Activated T-cell treated with anti-CD3 and anti-CD28 coated beads for 4 hours (primary cell): ENCODE data around the gene NTM.

ENCODE experiments used
- DNase-seq: peaks from one replicate; pipeline ENCODE4 v3.0.0-alpha.2; 2020

Gene NTM

GRCh38 chr11:131792243-131792642 lies 421.8 kb downstream of the NTM start:
- DNase-seq = no peak

GRCh38 chr11:131796089-131796488 lies 425.7 kb downstream of the NTM start:
- DNase-seq = no peak

GRCh38 chr11:131796541-131796940 lies 426.1 kb downstream of the NTM start:
- no peak for DNase-seq

GRCh38 chr11:131800452-131800851 lies 430.0 kb downstream of the NTM start:
- DNase-seq = no peak

- no peak for DNase-seq
These were observed 432.2 kb downstream of the NTM start for GRCh38 chr11:131802440-131803115.

GRCh38 chr11:131807876-131808275 lies 437.5 kb downstream of the NTM start:
- DNase-seq = no peak

GRCh38 chr11:131808470-131808869 lies 438.1 kb downstream of the NTM start:
- DNase-seq = no peak

GRCh38 chr11:131809203-131809918 lies 438.9 kb downstream of the NTM start:
- DNase-seq = no peak

- no peak for DNase-seq
These were observed 440.1 kb downstream of the NTM start for GRCh38 chr11:131810541-131810940.

GRCh38 chr11:131811383-131811782 lies 441.0 kb downstream of the NTM start:
- DNase-seq = no peak

GRCh38 chr11:131814108-131814507 lies 443.7 kb downstream of the NTM start:
- DNase-seq = no peak

- no peak for DNase-seq
These were observed 445.2 kb downstream of the NTM start for GRCh38 chr11:131815590-131815989.

- no peak for DNase-seq
These were observed 445.6 kb downstream of the NTM start for GRCh38 chr11:131816051-131816450.

GRCh38 chr11:131817687-131818188 lies 447.3 kb downstream of the NTM start:
- DNase-seq = no peak

- no peak for DNase-seq
These were observed 449.4 kb downstream of the NTM start for GRCh38 chr11:131819865-131820264.

- no peak for DNase-seq
These were observed 452.1 kb downstream of the NTM start for GRCh38 chr11:131822506-131822905.

- DNase-seq = no peak
These were observed 453.4 kb downstream of the NTM start for GRCh38 chr11:131823772-131824171.

- DNase-seq = no peak
These were observed 454.4 kb downstream of the NTM start for GRCh38 chr11:131824771-131825170.

GRCh38 chr11:131827430-131827829 lies 457.0 kb downstream of the NTM start:
- no peak for DNase-seq

GRCh38 chr11:131829725-131830124 lies 459.3 kb downstream of the NTM start:
- DNase-seq = no peak

- no peak for DNase-seq
These were observed 461.7 kb downstream of the NTM start for GRCh38 chr11:131832079-131832478.

GRCh38 chr11:131833366-131833765 lies 463.0 kb downstream of the NTM start:
- DNase-seq = no peak

- DNase-seq = no peak
These were observed 467.1 kb downstream of the NTM start for GRCh38 chr11:131837562-131837961.

GRCh38 chr11:131838016-131838415 lies 467.6 kb downstream of the NTM start:
- no peak for DNase-seq

- no peak for DNase-seq
These were observed 468.9 kb downstream of the NTM start for GRCh38 chr11:131839326-131839725.
